Measurements from ENCODE around the gene DNASE1L3.
A peak's percentile ranks its signal among the peaks of the same experiment; 100 is the strongest.
"Not testable (repeated sequence)": the region's sequence is repeated elsewhere in the genome, so short reads cannot be mapped to it uniquely, and the experiment has no call there.

The DNASE1L3 gene

GRCh38 chr3:58251631-58252035 lies 40.9 kb upstream of the DNASE1L3 start:
- FAIRE-seq (no peak), DNase-seq (ENCODE audit: insufficient read length, low spot score) (no peak)
- TF ChIP-seq, protein P1, sequence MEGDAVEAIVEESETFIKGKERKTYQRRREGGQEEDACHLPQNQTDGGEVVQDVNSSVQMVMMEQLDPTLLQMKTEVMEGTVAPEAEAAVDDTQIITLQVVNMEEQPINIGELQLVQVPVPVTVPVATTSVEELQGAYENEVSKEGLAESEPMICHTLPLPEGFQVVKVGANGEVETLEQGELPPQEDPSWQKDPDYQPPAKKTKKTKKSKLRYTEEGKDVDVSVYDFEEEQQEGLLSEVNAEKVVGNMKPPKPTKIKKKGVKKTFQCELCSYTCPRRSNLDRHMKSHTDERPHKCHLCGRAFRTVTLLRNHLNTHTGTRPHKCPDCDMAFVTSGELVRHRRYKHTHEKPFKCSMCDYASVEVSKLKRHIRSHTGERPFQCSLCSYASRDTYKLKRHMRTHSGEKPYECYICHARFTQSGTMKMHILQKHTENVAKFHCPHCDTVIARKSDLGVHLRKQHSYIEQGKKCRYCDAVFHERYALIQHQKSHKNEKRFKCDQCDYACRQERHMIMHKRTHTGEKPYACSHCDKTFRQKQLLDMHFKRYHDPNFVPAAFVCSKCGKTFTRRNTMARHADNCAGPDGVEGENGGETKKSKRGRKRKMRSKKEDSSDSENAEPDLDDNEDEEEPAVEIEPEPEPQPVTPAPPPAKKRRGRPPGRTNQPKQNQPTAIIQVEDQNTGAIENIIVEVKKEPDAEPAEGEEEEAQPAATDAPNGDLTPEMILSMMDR (IDR thresholded peaks at IDR 0.05; ENCODE audit: insufficient read depth, missing control alignments) = no peak

- no peak for DNase-seq (ENCODE audit: insufficient read length, low spot score)
- FAIRE-seq = no peak
- TF ChIP-seq, protein P1 (IDR thresholded peaks at IDR 0.05; ENCODE audit: insufficient read depth, missing control alignments) = no peak
These were observed 39.4 kb upstream of the DNASE1L3 start for GRCh38 chr3:58250093-58250707.

- TF ChIP-seq, protein P1 (IDR thresholded peaks at IDR 0.05; ENCODE audit: insufficient read depth, missing control alignments) = peak; percentile 5
- no peak for FAIRE-seq
- no peak for DNase-seq (ENCODE audit: insufficient read length, low spot score)
These were observed 38.8 kb upstream of the DNASE1L3 start for GRCh38 chr3:58249358-58250092.

DNA sequence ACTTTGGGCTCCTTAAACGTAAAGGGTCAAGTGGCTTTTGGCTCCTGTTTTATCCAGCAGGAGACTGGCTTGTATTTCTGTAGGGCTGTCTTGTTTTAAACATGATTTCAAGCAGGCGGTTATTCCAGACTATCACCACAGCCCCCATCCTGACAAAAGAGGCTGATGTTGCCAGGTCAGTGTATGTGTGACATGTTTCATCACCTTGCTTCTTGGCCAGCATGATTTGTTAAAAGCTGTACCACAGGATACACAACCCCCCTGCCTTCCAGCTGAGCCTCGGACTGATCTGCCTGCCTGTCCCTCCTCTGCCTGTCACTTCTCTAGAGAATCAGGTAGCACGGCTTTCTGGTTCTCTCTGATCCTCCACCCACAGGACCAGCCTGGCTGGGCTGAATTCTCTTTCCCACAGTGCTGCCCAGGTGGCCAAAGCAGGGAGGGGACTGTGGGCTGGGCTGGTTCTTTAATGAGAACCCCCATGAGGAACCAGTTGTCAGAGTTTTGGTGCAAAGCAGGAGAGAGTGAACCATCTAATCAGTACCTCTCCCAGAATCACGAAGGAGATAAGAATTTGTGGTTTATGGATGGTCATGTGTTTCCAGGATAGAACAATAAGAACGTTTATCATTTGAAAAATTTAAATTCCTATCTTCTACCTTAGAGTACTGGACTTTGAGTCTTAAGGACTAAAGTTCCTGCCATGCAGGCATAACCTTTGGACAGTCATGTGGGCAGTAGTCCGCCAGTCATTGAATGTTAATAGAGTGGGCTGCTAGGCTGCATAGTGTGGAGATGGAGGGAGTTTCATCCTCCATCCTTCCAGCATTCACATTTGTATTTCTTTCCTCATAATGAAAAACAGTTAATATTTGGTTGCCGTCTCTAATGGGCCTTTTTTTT lies 35.6 kb upstream of the DNASE1L3 start:
- no peak for DNase-seq (ENCODE audit: insufficient read length, low spot score)

DNA sequence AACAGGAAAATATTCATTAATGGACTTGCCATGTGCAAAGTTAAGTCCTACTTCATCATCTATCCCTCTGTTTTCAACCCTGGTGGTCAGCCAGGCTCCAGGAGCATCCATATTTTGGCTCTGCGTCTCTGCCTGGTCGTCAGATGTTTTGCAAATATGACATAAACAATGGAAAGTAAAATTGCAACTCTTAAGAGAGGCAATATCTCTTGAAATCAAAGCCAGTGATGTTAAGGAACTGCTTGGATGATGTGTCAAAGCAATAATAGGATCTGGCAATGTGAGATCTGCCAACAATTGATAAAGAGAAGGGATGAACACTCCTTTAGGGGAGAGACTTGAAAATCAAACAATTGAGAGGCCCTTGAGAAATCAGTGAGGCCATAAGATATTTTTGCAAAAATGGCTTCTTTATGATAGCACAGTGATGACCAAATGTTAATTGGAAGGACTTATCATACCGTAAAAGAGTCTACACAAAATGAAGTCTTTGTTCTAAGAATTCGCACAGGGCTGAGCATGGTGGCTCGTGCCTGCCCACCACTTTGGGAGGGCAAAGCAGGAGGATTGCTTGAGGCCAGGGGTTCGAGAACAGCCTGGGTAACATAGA lies 33.3 kb upstream of the DNASE1L3 start:
- TF ChIP-seq, protein P1 (IDR thresholded peaks at IDR 0.05; ENCODE audit: insufficient read depth, missing control alignments) = no peak
- FAIRE-seq = no peak
- no peak for DNase-seq (ENCODE audit: insufficient read length, low spot score)

More for the DNA sequence above, 35.6 kb upstream of the DNASE1L3 start:
- FAIRE-seq = no peak
- TF ChIP-seq, protein P1 (IDR thresholded peaks at IDR 0.05; ENCODE audit: insufficient read depth, missing control alignments) = no peak

- DNase-seq (ENCODE audit: insufficient read length, low spot score); FAIRE-seq: not testable (repeated sequence)
These were observed 32.1 kb upstream of the DNASE1L3 start for GRCh38 chr3:58242860-58243259.

DNA sequence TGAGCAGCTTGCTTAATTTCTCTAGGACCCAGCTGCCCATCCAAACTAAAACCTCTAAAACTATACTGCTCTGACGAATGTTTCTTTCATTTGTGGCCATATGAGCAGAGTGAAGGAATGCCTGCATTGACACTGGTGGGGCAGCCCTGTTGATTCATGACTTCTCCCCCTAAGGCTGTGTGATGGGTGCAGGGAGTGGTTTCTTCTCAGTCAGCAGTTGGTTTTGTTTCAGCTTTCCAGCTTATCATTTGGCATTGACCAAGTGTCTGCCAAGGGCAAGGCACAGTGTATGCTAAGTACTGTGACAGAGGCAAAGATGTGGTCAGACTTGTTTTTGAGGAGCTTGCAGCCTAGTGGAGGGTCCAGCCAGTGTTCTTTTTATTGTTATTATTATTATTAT lies 31.6 kb upstream of the DNASE1L3 start:
- FAIRE-seq (no peak), DNase-seq (ENCODE audit: insufficient read length, low spot score) (no peak)
- TF ChIP-seq, protein P1 (IDR thresholded peaks at IDR 0.05; ENCODE audit: insufficient read depth, missing control alignments) = no peak

Measured in D721Med (cell line).